HepG2 (cell line): ENCODE results near the gene WNK2. TPM values are rescaled to one million over a fixed set of nuclear protein-coding genes. Genes with fewer than 3 reads are reported as not detected.

Experiments
- ATAC-seq: fragments of 200-7000 bp; cut with Tn5 transposase; 3 replicates; pipeline ENCODE4 v1.9.1; 2020; ENCODE audit warnings: mild to moderate bottlenecking, moderate library complexity
- BruUV-seq: library from RNA; stranded (reverse); fragments of 400-500 nt; replicated peaks from 2 replicates; lab custom pipeline; 2021; lab: Mats Ljungman, UMichigan
- CTCF ChIA-PET: fragments of 300-600 bp; formaldehyde crosslinking; extraction: SDS; loops from one replicate; lab custom pipeline; 2021; ENCODE audit warnings: low total read pairs, inconsistent platforms, low intra/inter-chr PET ratio; lab: Yijun Ruan, JAX
- POLR2A ChIA-PET: fragments of 350-600 bp; sonication (Branson Sonifier 250); formaldehyde crosslinking; loops from one replicate; lab custom pipeline; 2020; ENCODE audit warnings: antibody characterized with exemption, inconsistent platforms; lab: Yijun Ruan, JAX
- DNase-seq: peaks from one replicate; pipeline ENCODE4 v3.0.0-alpha.2; 2015; ENCODE audit warnings: low spot score
- FAIRE-seq: peaks from 3 replicates; lab custom pipeline; 2011; peaks lifted over from hg19 to GRCh38; lab: Jason Lieb, UNC
- H2AFZ ChIP-seq: one replicate; pipeline ENCODE4 v1.6.1; 2011; ENCODE audit warnings: low read length, inconsistent platforms
- H3K27ac ChIP-seq: fragments of 300-600 bp; 3 replicates; pipeline ENCODE4 v1.8.0; 2011; ENCODE audit warnings: mixed run types, mild to moderate bottlenecking, mixed read lengths, low read length, inconsistent platforms; ENCODE audit not compliant: insufficient read depth; ENCODE audit errors: extremely low read length
- H3K27me3 ChIP-seq, 2 experiments: fragments of 200-600 bp in 1 of 2; 2 replicates in 1 of 2; 3 replicates in 1 of 2; pipeline versions ENCODE4 v1.6.0 to v1.8.0; 2011; ENCODE audit warnings: low read length in 2 of 2, mild to moderate bottlenecking in 2 of 2, moderate library complexity in 2 of 2, inconsistent platforms in 1 of 2; ENCODE audit not compliant: insufficient read depth in 2 of 2, control insufficient read depth in 1 of 2
- H3K36me3 ChIP-seq, 2 experiments: fragments of 200-600 bp in 1 of 2; replicated peaks in 1 of 2; 2 replicates in 1 of 2; 3 replicates in 1 of 2; pipeline versions ENCODE4 v1.5.1 to v1.8.0; 2011; ENCODE audit warnings: low read length in 2 of 2, inconsistent platforms in 1 of 2; ENCODE audit not compliant: insufficient read depth in 2 of 2, control insufficient read depth in 1 of 2
- H3K4me1 ChIP-seq: 2 replicates; pipeline ENCODE4 v1.5.1; 2012; ENCODE audit warnings: low read length, inconsistent platforms; ENCODE audit not compliant: insufficient read depth
- H3K4me2 ChIP-seq: 2 replicates; pipeline ENCODE4 v1.6.0; 2011; ENCODE audit warnings: low read depth, low read length, inconsistent platforms
- H3K4me3 ChIP-seq, 3 experiments: fragments of 200-600 bp in 1 of 3; sonication (generic), shearing (Covaris generic) in 1 of 3; replicated peaks in 1 of 3; 2 replicates each; pipeline ENCODE4 v1.5.1; 2011 to 2016; ENCODE audit warnings: low read length in 3 of 3, inconsistent platforms in 2 of 3, low read depth in 2 of 3, mild to moderate bottlenecking in 2 of 3, control low read depth in 1 of 3, mixed read lengths in 1 of 3; ENCODE audit not compliant: insufficient read depth in 1 of 3
- H3K79me2 ChIP-seq: one replicate; pipeline ENCODE4 v1.6.1; 2011; ENCODE audit warnings: low read length, inconsistent platforms; ENCODE audit not compliant: insufficient read depth
- H3K9ac ChIP-seq: 2 replicates; pipeline ENCODE4 v1.6.0; 2011; ENCODE audit warnings: mild to moderate bottlenecking, low read depth, low read length, inconsistent platforms; ENCODE audit not compliant: insufficient read depth
- H3K9me3 ChIP-seq: 2 replicates; pipeline ENCODE4 v1.5.1; 2012; ENCODE audit warnings: mild to moderate bottlenecking, low read length
- H4K20me1 ChIP-seq: 2 replicates; pipeline ENCODE4 v1.6.0; 2011; ENCODE audit warnings: inconsistent platforms, mild to moderate bottlenecking, low read length, moderate library complexity; ENCODE audit not compliant: insufficient read depth
- CBFB ChIP-seq: sonication (generic); formaldehyde crosslinking; IDR thresholded peaks from 2 replicates; pipeline ENCODE4 v1.4.0; 2020; ENCODE audit warnings: missing genetic modification reagents
- NR1H2 ChIP-seq: sonication (generic); formaldehyde crosslinking; IDR thresholded peaks from 2 replicates; pipeline ENCODE4 v1.8.1; 2022; ENCODE audit warnings: low read depth, missing genetic modification reagents, borderline replicate concordance
- REL ChIP-seq: sonication (generic); formaldehyde crosslinking; conservative IDR thresholded peaks from 2 replicates; pipeline ENCODE4 v1.8.0; 2022; ENCODE audit warnings: mild to moderate bottlenecking, missing genetic modification reagents, moderate library complexity
- TIGD3 ChIP-seq: sonication (generic); formaldehyde crosslinking; IDR thresholded peaks from 2 replicates; pipeline ENCODE4 v1.5.1; 2020; ENCODE audit warnings: mild to moderate bottlenecking, missing genetic modification reagents, borderline replicate concordance
- ZBTB33 ChIP-seq: sonication (generic); formaldehyde crosslinking; IDR thresholded peaks from 2 replicates; pipeline ENCODE4 v1.4.0; 2020; ENCODE audit warnings: missing genetic modification reagents
- ZC3H13 ChIP-seq: sonication (generic); formaldehyde crosslinking; IDR thresholded peaks from 2 replicates; pipeline ENCODE4 v1.8.1; 2023; ENCODE audit warnings: mild to moderate bottlenecking, missing genetic modification reagents, moderate library complexity
- ZNF124 ChIP-seq: sonication (generic); formaldehyde crosslinking; IDR thresholded peaks from 2 replicates; pipeline ENCODE4 v1.4.0; 2020; ENCODE audit warnings: missing genetic modification reagents
- ZNF577 ChIP-seq: sonication (generic); formaldehyde crosslinking; IDR thresholded peaks from 2 replicates; pipeline ENCODE4 v1.4.0; 2020; ENCODE audit warnings: mild to moderate bottlenecking, low read depth, missing genetic modification reagents, borderline replicate concordance
- ZNF605 ChIP-seq: sonication (generic); formaldehyde crosslinking; IDR thresholded peaks from 2 replicates; pipeline ENCODE4 v1.8.0; 2022; ENCODE audit warnings: mild to moderate bottlenecking, missing genetic modification reagents
- WGBS: methylation state at CpG from one replicate; pipeline ENCODE4 v1.1.6; 2017; ENCODE audit warnings: low lambda C conversion rate; 5-methylcytosine and 5-hydroxymethylcytosine counted together
- in situ Hi-C: cut with HindIII; loops from 2 replicates; pipeline ENCODE4 v1.10.0; 2017; ENCODE audit warnings: low pct_unique_long_range_greater_than_20kb; ENCODE audit not compliant: extremely low pct_ligation_motif_present
- intact Hi-C: fragments of 100-400 bp; cut with micrococcal nuclease; formaldehyde crosslinking; loops from one replicate; pipeline ENCODE4 v1.10.0; 2022; ENCODE audit not compliant: unreplicated experiment
- polyA plus RNA-seq, 8 experiments: library from polyadenylated mRNA; depleted of rRNA in 3 of 8; stranded (reverse) in 7 of 8; unstranded in 1 of 8; fragments of >200 nt; fragmentation: Illumina TruSeq in 4 of 8; extraction: Trizol in 4 of 8; gene quantifications; 2 replicates each; pipeline versions ENCODE4 v1.2.1 to v1.2.3, GENCODE V29; 2011 to 2016; ENCODE audit warnings: low read depth in 4 of 8, missing spikeins in 1 of 8, mixed read lengths in 1 of 8; ENCODE audit not compliant: insufficient read depth in 1 of 8
- total RNA-seq, 5 experiments: library from RNA; depleted of rRNA; stranded (reverse); fragments of >200 nt; fragmentation: Illumina TruSeq; extraction: Trizol; gene quantifications; 2 replicates each; pipeline ENCODE4 v1.2.3, GENCODE V29; 2016; ENCODE audit warnings: low read depth in 1 of 5
- TF ChIP-seq, protein P1 (sequence below): sonication (generic); formaldehyde crosslinking; IDR thresholded peaks from 2 replicates; pipeline ENCODE4 v1.4.0; 2020; ENCODE audit warnings: mild to moderate bottlenecking, missing genetic modification reagents

WNK2 gene
- total and polyA plus RNA-seq, 2 of the 13 experiments (the other 11 are each of a cell fraction or from before 2014, with no cell fraction given) = 10.5 to 12.0 TPM

DNA sequence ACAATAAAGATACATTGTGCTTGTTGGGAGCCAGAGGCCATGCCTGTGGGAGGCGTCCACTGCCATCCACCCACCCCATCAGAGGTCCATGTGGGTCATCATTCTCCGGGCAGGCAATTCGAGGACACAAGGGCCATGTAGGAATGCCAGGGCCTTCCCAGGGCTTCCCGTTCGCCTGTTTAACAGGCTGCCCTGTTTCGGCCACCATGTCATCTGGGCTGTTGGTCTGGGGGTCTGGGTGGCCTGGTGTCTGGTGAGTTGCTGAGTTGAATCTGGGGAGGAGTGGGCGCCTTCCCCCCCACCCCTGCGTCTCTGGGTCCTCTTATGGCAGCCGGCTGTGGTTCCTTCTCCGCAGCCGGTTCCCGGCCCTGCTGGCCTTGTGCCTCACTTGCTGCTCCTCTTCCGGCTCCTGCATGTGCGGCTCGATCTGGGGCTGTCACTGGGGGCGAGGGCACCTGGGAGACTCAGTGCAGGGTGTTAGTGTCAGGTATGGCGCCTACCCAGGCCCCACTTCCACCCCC, 117.4 kb downstream of the WNK2 start:
- BruUV-seq = no TSS peak
- H3K27me3 ChIP-seq = no peaks in the 10 kb centered on the region
- no peak for DNase-seq
- H3K27ac ChIP-seq = peak overlapping the region; percentile 95
- H3K4me3 ChIP-seq = no peak overlapping the region
- intact Hi-C loops (no loop called here), in situ Hi-C loops (loop anchor here (5.0 to 10.0 kb wide), 2 partner anchors 47 to 139 kb away; no protein-coding TSS in a partner anchor)
- H3K4me1 ChIP-seq = peaks cover 75% of the 10 kb centered on the region
- no peak for FAIRE-seq
- TF ChIP-seq ZC3H13 (CRISPR knock-in tag) (0 out of 2 replicates have a peak, but pooled peaks have one; percentile 32), REL (CRISPR knock-in tag) (no peak)
- no peaks in the 10 kb centered on the region for H3K9me3 ChIP-seq
- CTCF ChIA-PET = interaction anchor here (3.5 kb wide), 1 partner anchor 142 kb away, joined by 22 read pairs; no protein-coding TSS in a partner anchor
- H3K9ac ChIP-seq = no peak overlapping the region
- H3K36me3 ChIP-seq = no peaks in the 10 kb centered on the region
- H2AFZ ChIP-seq = no peak overlapping the region
- no peaks in the 10 kb centered on the region for H4K20me1 ChIP-seq
- no peaks in the 10 kb centered on the region for H3K79me2 ChIP-seq
- POLR2A ChIA-PET = no interaction called here
- WGBS = 95% methylated on average over 5 of the region's 17 CpGs
- H3K4me2 ChIP-seq = no peak overlapping the region
- no peak for ATAC-seq

GRCh38 chr9:93301911-93302541, 118.1 kb downstream of the WNK2 start:
- WGBS = 91% methylated on average over 16 of the region's 16 CpGs
- intact Hi-C loops (loop anchor here (1.0 kb wide), 2 partner anchors 142 to 193 kb away; no protein-coding TSS in a partner anchor), in situ Hi-C loops (loop anchor here (5.0 to 10.0 kb wide), 2 partner anchors 47 to 140 kb away; no protein-coding TSS in a partner anchor)
- Histone ChIP-seq H3K9me3 (no peaks in the 10 kb centered on the region), H2AFZ (no peak overlapping the region), H3K36me3 (no peaks in the 10 kb centered on the region), H3K27ac (peak overlapping the region; percentile 95), H3K4me3 (no peak overlapping the region), H3K4me1 (peaks cover 72% of the 10 kb centered on the region), H3K27me3 (no peaks in the 10 kb centered on the region), H3K4me2 (no peak overlapping the region), H4K20me1 (no peaks in the 10 kb centered on the region), H3K9ac (no peak overlapping the region; the same call in 1 of the 2 replicates), H3K79me2 (no peaks in the 10 kb centered on the region)
- CTCF ChIA-PET = interaction anchor here (1.1 to 3.5 kb wide), 4 partner anchors 25 to 150 kb away, joined by 3 to 22 read pairs (median 8); no protein-coding TSS in a partner anchor
- BruUV-seq = no TSS peak
- POLR2A ChIA-PET = interaction anchor here (0.8 to 1.3 kb wide), 3 partner anchors 14 to 152 kb away, joined by 3 to 5 read pairs (median 4); no protein-coding TSS in a partner anchor
- ATAC-seq (no peak), DNase-seq (no peak), FAIRE-seq (no peak)
- no peak for TF ChIP-seq ZNF124 (CRISPR knock-in tag)
- no peak for TF ChIP-seq ZNF577 (CRISPR knock-in tag)
- TF ChIP-seq NR1H2 (CRISPR knock-in tag) = no peak
- TF ChIP-seq TIGD3 (CRISPR knock-in tag) = no peak
- TF ChIP-seq, protein P1, sequence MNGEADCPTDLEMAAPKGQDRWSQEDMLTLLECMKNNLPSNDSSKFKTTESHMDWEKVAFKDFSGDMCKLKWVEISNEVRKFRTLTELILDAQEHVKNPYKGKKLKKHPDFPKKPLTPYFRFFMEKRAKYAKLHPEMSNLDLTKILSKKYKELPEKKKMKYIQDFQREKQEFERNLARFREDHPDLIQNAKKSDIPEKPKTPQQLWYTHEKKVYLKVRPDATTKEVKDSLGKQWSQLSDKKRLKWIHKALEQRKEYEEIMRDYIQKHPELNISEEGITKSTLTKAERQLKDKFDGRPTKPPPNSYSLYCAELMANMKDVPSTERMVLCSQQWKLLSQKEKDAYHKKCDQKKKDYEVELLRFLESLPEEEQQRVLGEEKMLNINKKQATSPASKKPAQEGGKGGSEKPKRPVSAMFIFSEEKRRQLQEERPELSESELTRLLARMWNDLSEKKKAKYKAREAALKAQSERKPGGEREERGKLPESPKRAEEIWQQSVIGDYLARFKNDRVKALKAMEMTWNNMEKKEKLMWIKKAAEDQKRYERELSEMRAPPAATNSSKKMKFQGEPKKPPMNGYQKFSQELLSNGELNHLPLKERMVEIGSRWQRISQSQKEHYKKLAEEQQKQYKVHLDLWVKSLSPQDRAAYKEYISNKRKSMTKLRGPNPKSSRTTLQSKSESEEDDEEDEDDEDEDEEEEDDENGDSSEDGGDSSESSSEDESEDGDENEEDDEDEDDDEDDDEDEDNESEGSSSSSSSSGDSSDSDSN (CRISPR knock-in tag) = 0 out of 2 replicates have a peak, but pooled peaks have one; percentile 17
- TF ChIP-seq ZNF605 (CRISPR knock-in tag) = no peak
- no peak for TF ChIP-seq CBFB (CRISPR knock-in tag)
- peak; percentile 47; the same call in 1 of the 2 replicates for TF ChIP-seq ZBTB33 (CRISPR knock-in tag)
